ENCODE measurements around the gene C9. TPM values are rescaled to one million over a fixed set of nuclear protein-coding genes. Genes with fewer than 3 reads are reported as not detected.

C9 gene
- total RNA-seq, 4 donors from 2014 or later, result not detected

- H3K9me3 ChIP-seq, result no peaks in the 10 kb centered on the region
- no peak for DNase-seq
- H3K36me3 ChIP-seq, result no peaks in the 10 kb centered on the region
- no peaks in the 10 kb centered on the region for H3K4me1 ChIP-seq
- intact Hi-C loops (cut with DNase I; ENCODE audit: low total_unique reads), result no loop called here
- no peak overlapping the region for H3K4me3 ChIP-seq
- no peak overlapping the region for H3K27ac ChIP-seq
- no peaks in the 10 kb centered on the region for H3K27me3 ChIP-seq
- no peak for TF ChIP-seq CTCF (IDR thresholded peaks at IDR 0.05)
- no peak for TF ChIP-seq POLR2A (IDR thresholded peaks at IDR 0.05)
These were observed 62.9 kb downstream of the C9 start for GRCh38 chr5:39301406-39301805.

GRCh38 chr5:39299962-39300361 lies 64.3 kb downstream of the C9 start:
- no peak for DNase-seq
- Histone ChIP-seq H3K4me3 (no peak overlapping the region), H3K9me3 (no peaks in the 10 kb centered on the region), H3K36me3 (no peaks in the 10 kb centered on the region), H3K27ac (no peak overlapping the region), H3K4me1 (no peaks in the 10 kb centered on the region), H3K27me3 (no peaks in the 10 kb centered on the region)
- TF ChIP-seq POLR2A (IDR thresholded peaks at IDR 0.05) (no peak), CTCF (IDR thresholded peaks at IDR 0.05) (no peak)
- intact Hi-C loops (cut with DNase I; ENCODE audit: low total_unique reads), result no loop called here

- TF ChIP-seq CTCF (IDR thresholded peaks at IDR 0.05) (no peak), POLR2A (IDR thresholded peaks at IDR 0.05) (no peak)
These were observed 69.6 kb downstream of the C9 start for GRCh38 chr5:39294736-39295135.

GRCh38 chr5:39284552-39284951 lies 79.7 kb downstream of the C9 start:
- intact Hi-C loops (cut with DNase I; ENCODE audit: low total_unique reads), result no loop called here
- TF ChIP-seq POLR2A (IDR thresholded peaks at IDR 0.05) (no peak), CTCF (IDR thresholded peaks at IDR 0.05) (no peak)

More at GRCh38 chr5:39294736-39295135, 69.6 kb downstream of the C9 start:
- Histone ChIP-seq H3K4me1 (no peaks in the 10 kb centered on the region), H3K36me3 (no peaks in the 10 kb centered on the region), H3K4me3 (no peak overlapping the region), H3K9me3 (no peaks in the 10 kb centered on the region), H3K27me3 (no peaks in the 10 kb centered on the region), H3K27ac (no peak overlapping the region)
- DNase-seq, result no peak
- intact Hi-C loops (cut with DNase I; ENCODE audit: low total_unique reads), result no loop called here

GRCh38 chr5:39283231-39283818 lies 81.0 kb downstream of the C9 start:
- no peaks in the 10 kb centered on the region for H3K36me3 ChIP-seq
- peak; percentile 27 to 48 for DNase-seq
- no peak overlapping the region for H3K27ac ChIP-seq
- H3K27me3 ChIP-seq, result no peaks in the 10 kb centered on the region
- no peaks in the 10 kb centered on the region for H3K9me3 ChIP-seq
- intact Hi-C loops (cut with DNase I; ENCODE audit: low total_unique reads), result no loop called here
- no peak overlapping the region for H3K4me3 ChIP-seq
- TF ChIP-seq CTCF (IDR thresholded peaks at IDR 0.05) (peak; percentile 36 to 69 (median 64)), POLR2A (IDR thresholded peaks at IDR 0.05) (no peak)
- no peaks in the 10 kb centered on the region for H3K4me1 ChIP-seq

More at GRCh38 chr5:39284552-39284951, 79.7 kb downstream of the C9 start:
- Histone ChIP-seq H3K4me1 (no peaks in the 10 kb centered on the region), H3K36me3 (no peaks in the 10 kb centered on the region), H3K9me3 (no peaks in the 10 kb centered on the region), H3K27ac (no peak overlapping the region), H3K4me3 (no peak overlapping the region), H3K27me3 (no peaks in the 10 kb centered on the region)
- no peak for DNase-seq
